Peyer's patch (tissue), 4 donors: ENCODE results near the gene CWC27. TPM values are rescaled to one million over a fixed set of nuclear protein-coding genes. Genes with fewer than 3 reads are reported as not detected.

ENCODE experiments used
- DNase-seq, 3 donors: peaks; one replicate each; pipeline ENCODE4 v3.0.0-alpha.2; 2017 to 2019
- H3K27ac ChIP-seq, 4 donors: fragments of 200-600 bp; sonication (generic); one replicate each; pipeline ENCODE4 v1.5.1; 2016 to 2019
- H3K27me3 ChIP-seq, 2 donors: fragments of 200-600 bp; sonication (generic); one replicate each; pipeline ENCODE4 v1.5.1; 2019
- H3K36me3 ChIP-seq, 3 donors: fragments of 200-600 bp; sonication (generic); one replicate each; pipeline ENCODE4 v1.5.1; 2016 to 2019
- H3K4me1 ChIP-seq, 4 donors: fragments of 200-600 bp; sonication (generic); one replicate each; pipeline ENCODE4 v1.5.1; 2016 to 2019
- H3K4me3 ChIP-seq, 4 donors: fragments of 200-600 bp; sonication (generic); 1 replicate in 3 of 4; 2 replicates in 1 of 4; pipeline ENCODE4 v1.5.1; 2016 to 2019; ENCODE audit warnings: mild to moderate bottlenecking in 1 of 4
- H3K9me3 ChIP-seq, 4 donors: fragments of 200-600 bp; sonication (generic); one replicate each; pipeline ENCODE4 v1.5.1; 2016 to 2019; ENCODE audit warnings: mild to moderate bottlenecking in 1 of 4
- POLR2A ChIP-seq, 2 donors: fragments of 450-650 bp; IDR thresholded peaks; one replicate each; pipeline ENCODE4 v1.5.1; 2017; ENCODE audit warnings: antibody characterized with exemption in 2 of 2, mild to moderate bottlenecking in 2 of 2, moderate library complexity in 2 of 2
- total RNA-seq, 4 donors: library from RNA; depleted of rRNA; stranded (reverse); fragments of >200 nt; gene quantifications; one replicate each; pipeline ENCODE4 v1.1.0, GENCODE V29; 2016
- TF ChIP-seq, protein P1 (sequence below), 6 experiments: fragments of 450-650 bp in 4 of 6; fragments of 200-600 bp in 2 of 6; sonication (generic) in 1 of 6; IDR thresholded peaks; one replicate each; pipeline ENCODE4 v1.5.1; 2017 to 2019; ENCODE audit warnings: antibody characterized with exemption in 6 of 6, mild to moderate bottlenecking in 3 of 6, moderate library complexity in 1 of 6

The CWC27 gene
- total RNA-seq, 4 donors from 2014 or later: 10.9 to 24.8 (median 13.6) TPM

DNA sequence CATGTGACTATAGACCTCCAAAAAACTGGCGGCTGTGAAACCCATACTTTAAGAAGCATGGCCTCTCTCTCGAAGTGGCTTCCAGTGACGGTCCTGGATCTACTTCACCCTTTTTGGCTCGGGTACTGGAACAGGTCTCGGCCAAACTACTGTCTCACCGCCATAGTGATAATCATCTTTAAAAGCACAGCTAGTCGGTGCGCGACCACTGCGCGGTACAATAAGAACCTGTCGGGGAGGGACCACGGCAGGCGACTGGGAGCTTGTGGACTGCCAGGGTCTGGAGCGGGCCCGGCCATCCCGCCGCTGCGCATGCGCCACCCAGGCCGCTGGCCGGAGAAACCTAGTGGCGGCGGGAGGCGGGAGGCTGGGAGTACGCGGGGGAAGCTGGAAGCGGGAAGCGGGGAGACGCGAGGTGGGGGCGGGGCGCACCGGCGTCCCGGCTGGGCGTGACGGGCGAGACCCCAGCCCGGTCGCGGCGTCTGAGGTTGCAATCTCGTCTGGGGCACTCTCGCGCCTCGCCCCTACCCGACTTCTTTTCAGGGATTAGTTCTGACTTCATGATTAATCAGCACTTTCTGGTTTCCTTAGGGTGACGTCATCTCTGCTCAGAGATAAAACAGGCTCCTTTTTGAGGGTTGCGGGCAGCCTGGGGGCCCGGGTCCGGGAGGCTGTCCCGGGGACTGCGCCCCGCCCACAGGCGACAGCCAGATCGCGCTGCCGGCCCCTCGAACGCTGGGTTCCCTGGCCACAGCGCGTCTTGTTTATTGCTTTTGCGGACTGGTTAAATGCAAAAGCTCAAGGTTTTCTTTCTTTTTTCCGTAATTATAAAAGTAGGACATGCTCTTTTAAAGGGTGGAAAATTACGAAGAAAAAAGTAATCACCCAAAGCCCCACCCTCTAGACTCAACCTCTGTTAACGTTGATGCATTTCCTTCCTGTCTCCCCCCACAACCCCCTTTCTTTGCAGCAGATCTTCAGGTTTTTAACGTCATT lies 266.8 kb downstream of the CWC27 start:
- Histone ChIP-seq H3K4me3 (peak overlapping the region; percentile 62 to 68 (median 64)), H3K27ac (peak overlapping the region; percentile 86 to 97 (median 94)), H3K9me3 (no peaks in the 10 kb centered on the region), H3K36me3 (no peaks in the 10 kb centered on the region), H3K4me1 (peaks cover 0 to 5% (median 2%) of the 10 kb centered on the region in 4 donors), H3K27me3 (no peaks in the 10 kb centered on the region)
- TF ChIP-seq, protein P1, sequence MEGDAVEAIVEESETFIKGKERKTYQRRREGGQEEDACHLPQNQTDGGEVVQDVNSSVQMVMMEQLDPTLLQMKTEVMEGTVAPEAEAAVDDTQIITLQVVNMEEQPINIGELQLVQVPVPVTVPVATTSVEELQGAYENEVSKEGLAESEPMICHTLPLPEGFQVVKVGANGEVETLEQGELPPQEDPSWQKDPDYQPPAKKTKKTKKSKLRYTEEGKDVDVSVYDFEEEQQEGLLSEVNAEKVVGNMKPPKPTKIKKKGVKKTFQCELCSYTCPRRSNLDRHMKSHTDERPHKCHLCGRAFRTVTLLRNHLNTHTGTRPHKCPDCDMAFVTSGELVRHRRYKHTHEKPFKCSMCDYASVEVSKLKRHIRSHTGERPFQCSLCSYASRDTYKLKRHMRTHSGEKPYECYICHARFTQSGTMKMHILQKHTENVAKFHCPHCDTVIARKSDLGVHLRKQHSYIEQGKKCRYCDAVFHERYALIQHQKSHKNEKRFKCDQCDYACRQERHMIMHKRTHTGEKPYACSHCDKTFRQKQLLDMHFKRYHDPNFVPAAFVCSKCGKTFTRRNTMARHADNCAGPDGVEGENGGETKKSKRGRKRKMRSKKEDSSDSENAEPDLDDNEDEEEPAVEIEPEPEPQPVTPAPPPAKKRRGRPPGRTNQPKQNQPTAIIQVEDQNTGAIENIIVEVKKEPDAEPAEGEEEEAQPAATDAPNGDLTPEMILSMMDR (IDR thresholded peaks at IDR 0.05): peak in 3 of 6 experiments; percentile 19 to 36 (median 29)
- peak; percentile 26 to 51 for TF ChIP-seq POLR2A (IDR thresholded peaks at IDR 0.05)
- DNase-seq: peak; percentile 78 to 90 (median 89)

DNA sequence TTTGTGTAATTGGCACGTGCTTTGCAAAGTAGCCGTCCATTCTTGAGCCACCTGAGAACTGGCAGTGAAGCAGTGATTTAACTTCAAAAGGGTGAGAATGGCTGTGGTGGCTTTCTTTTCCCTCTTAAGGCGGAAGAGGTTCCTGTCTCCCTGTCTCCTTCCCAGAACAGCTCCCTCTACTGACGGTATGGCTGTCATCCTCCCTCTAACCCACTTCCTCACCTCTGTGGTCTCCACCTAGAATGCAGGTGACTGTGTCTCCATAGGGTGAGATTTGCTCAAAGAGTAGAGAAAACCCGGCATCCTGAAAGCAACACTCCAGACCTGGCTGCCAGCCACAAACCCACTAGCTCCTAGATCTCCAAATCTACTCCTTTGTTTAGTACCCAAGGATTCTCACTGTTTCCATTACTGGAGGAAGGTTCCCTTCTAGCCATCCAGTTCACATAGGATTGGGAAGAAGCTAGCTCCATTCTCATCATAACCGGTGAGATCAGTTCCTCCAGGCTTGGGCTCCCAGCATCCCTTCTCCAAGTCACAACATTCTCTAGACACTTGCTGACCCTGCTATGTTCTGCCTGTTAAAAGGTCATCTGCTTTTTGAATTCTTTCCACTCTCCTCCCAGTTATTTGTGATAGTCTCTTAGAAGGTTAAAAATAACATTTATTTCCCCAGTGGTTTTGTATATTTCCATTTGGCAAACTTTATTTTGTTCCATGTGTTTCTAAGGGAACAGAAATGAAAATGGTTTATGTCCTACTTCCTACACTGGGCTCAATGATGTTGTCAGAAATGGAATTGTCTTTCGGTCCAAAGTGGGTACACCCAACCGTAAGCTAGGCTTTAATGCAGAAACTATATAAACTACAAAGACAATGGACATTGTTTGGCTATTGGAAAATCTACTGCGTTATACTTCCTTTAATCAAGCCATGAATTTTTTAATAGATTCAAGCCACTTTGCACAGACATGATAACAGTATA lies 269.4 kb downstream of the CWC27 start:
- DNase-seq: peak in 2 of 3 donors; percentile 33 to 64
- no peaks in the 10 kb centered on the region for H3K9me3 ChIP-seq
- no peak for TF ChIP-seq POLR2A (IDR thresholded peaks at IDR 0.05)
- TF ChIP-seq, protein P1 (IDR thresholded peaks at IDR 0.05): peak in 5 of 6 experiments; percentile 11 to 52 (median 38)
- H3K4me3 ChIP-seq: no peak overlapping the region
- no peaks in the 10 kb centered on the region for H3K36me3 ChIP-seq
- peak overlapping the region in 3 of 4 donors; percentile 38 to 96 (median 93) for H3K27ac ChIP-seq
- H3K4me1 ChIP-seq: peaks cover 0 to 5% (median 2%) of the 10 kb centered on the region in 4 donors
- no peaks in the 10 kb centered on the region for H3K27me3 ChIP-seq

GRCh38 chr5:65041296-65042158 lies 272.8 kb downstream of the CWC27 start:
- no peak overlapping the region for H3K4me3 ChIP-seq
- no peaks in the 10 kb centered on the region for H3K27me3 ChIP-seq
- no peaks in the 10 kb centered on the region for H3K4me1 ChIP-seq
- no peaks in the 10 kb centered on the region for H3K9me3 ChIP-seq
- no peak overlapping the region for H3K27ac ChIP-seq
- no peak for DNase-seq
- H3K36me3 ChIP-seq: no peaks in the 10 kb centered on the region
- TF ChIP-seq, protein P1 (IDR thresholded peaks at IDR 0.05): no peak
- TF ChIP-seq POLR2A (IDR thresholded peaks at IDR 0.05): no peak

- Histone ChIP-seq H3K9me3 (no peaks in the 10 kb centered on the region), H3K27me3 (no peaks in the 10 kb centered on the region), H3K4me3 (no peak overlapping the region), H3K27ac (no peak overlapping the region), H3K36me3 (no peaks in the 10 kb centered on the region), H3K4me1 (no peaks in the 10 kb centered on the region)
- no peak for TF ChIP-seq POLR2A (IDR thresholded peaks at IDR 0.05)
- TF ChIP-seq, protein P1 (IDR thresholded peaks at IDR 0.05): no peak
- no peak for DNase-seq
Measured at GRCh38 chr5:65043843-65044359, 275.2 kb downstream of the CWC27 start.
